Tibial nerve (tissue), 4 donors: ENCODE data around the gene CREM. TPM values are rescaled to one million over a fixed set of nuclear protein-coding genes. Genes with fewer than 3 reads are reported as not detected.

Experiments
- DNase-seq, 2 donors: peaks; one replicate each; pipeline ENCODE4 v3.0.0-alpha.2; 2019; ENCODE audit warnings: low spot score in 2 of 2
- H3K27ac ChIP-seq, 4 donors: fragments of 200-600 bp; sonication (generic) in 3 of 4; one replicate each; pipeline ENCODE4 v1.5.1; 2017 to 2019; ENCODE audit warnings: mild to moderate bottlenecking in 1 of 4
- H3K27me3 ChIP-seq, 2 donors: fragments of 200-600 bp; sonication (generic) in 1 of 2; one replicate each; pipeline versions ENCODE4 v1.5.1 to v1.6.0; 2017 to 2019
- H3K36me3 ChIP-seq, 3 donors: fragments of 200-600 bp; sonication (generic); one replicate each; pipeline ENCODE4 v1.5.1; 2018 to 2019
- H3K4me1 ChIP-seq, 4 donors: fragments of 200-600 bp; sonication (generic) in 3 of 4; one replicate each; pipeline ENCODE4 v1.5.1; 2017 to 2019
- H3K4me3 ChIP-seq, 4 donors: fragments of 200-600 bp; sonication (generic) in 3 of 4; one replicate each; pipeline ENCODE4 v1.5.1; 2017 to 2019; ENCODE audit warnings: mild to moderate bottlenecking in 1 of 4, moderate library complexity in 1 of 4
- H3K9me3 ChIP-seq, 4 donors: fragments of 200-600 bp; sonication (generic) in 3 of 4; one replicate each; pipeline ENCODE4 v1.5.1; 2017 to 2019
- EP300 ChIP-seq, 2 donors: sonication (generic); formaldehyde crosslinking; IDR thresholded peaks; one replicate each; pipeline ENCODE4 v1.6.1; 2017; ENCODE audit warnings: antibody characterized with exemption in 2 of 2, mild to moderate bottlenecking in 1 of 2
- POLR2A ChIP-seq, 2 donors: fragments of 450-650 bp; IDR thresholded peaks; one replicate each; pipeline ENCODE4 v1.6.1; 2017; ENCODE audit warnings: antibody characterized with exemption in 2 of 2, mild to moderate bottlenecking in 2 of 2, moderate library complexity in 2 of 2
- WGBS, 2 donors: methylation state at CpG; one replicate each; pipeline ENCODE4 v1.1.5; 2018; 5-methylcytosine and 5-hydroxymethylcytosine counted together
- total RNA-seq, 4 donors: library from RNA; depleted of rRNA; stranded (reverse); fragments of >200 nt; gene quantifications; one replicate each; pipeline ENCODE4 v1.1.0, GENCODE V29; 2016
- TF ChIP-seq, protein P1 (sequence below), 5 experiments: fragments of 200-600 bp in 3 of 5; fragments of 450-650 bp in 2 of 5; sonication (generic) in 3 of 5; IDR thresholded peaks; one replicate each; pipeline ENCODE4 v1.5.1; 2016 to 2019; ENCODE audit warnings: antibody characterized with exemption in 5 of 5, mild to moderate bottlenecking in 3 of 5, moderate library complexity in 2 of 5

CREM gene
- total RNA-seq, 4 donors from 2014 or later = 27.3 to 41.7 (median 36.1) TPM

DNA sequence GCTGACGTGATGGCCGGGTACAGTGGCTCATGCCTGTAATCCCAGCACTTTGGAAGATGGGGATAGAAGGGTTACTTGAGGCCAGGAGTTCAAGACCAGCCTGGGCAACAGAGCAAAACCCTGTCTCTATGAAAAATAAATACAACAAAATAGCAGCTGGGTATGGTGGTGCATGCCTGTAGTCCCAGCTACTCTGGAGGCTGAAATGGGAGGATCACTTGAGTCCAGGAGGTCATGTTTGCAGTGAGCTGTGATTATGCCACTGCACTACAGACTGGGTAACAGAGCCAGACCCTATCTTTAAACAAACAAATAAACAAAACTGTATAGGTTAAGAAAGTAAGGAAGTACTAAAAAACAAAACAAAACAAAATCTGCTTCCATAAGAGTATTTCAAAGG is 30.3 kb upstream of the CREM start:
- Histone ChIP-seq H3K4me1 (peaks cover 0 to 2% (median 0%) of the 10 kb centered on the region in 4 donors), H3K4me3 (no peak overlapping the region), H3K27ac (no peak overlapping the region), H3K9me3 (peaks cover 0 to 5% (median 0%) of the 10 kb centered on the region in 4 donors), H3K27me3 (no peaks in the 10 kb centered on the region), H3K36me3 (no peaks in the 10 kb centered on the region)
- TF ChIP-seq POLR2A (IDR thresholded peaks at IDR 0.05) (no peak), EP300 (IDR thresholded peaks at IDR 0.05) (no peak)
- TF ChIP-seq, protein P1, sequence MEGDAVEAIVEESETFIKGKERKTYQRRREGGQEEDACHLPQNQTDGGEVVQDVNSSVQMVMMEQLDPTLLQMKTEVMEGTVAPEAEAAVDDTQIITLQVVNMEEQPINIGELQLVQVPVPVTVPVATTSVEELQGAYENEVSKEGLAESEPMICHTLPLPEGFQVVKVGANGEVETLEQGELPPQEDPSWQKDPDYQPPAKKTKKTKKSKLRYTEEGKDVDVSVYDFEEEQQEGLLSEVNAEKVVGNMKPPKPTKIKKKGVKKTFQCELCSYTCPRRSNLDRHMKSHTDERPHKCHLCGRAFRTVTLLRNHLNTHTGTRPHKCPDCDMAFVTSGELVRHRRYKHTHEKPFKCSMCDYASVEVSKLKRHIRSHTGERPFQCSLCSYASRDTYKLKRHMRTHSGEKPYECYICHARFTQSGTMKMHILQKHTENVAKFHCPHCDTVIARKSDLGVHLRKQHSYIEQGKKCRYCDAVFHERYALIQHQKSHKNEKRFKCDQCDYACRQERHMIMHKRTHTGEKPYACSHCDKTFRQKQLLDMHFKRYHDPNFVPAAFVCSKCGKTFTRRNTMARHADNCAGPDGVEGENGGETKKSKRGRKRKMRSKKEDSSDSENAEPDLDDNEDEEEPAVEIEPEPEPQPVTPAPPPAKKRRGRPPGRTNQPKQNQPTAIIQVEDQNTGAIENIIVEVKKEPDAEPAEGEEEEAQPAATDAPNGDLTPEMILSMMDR (IDR thresholded peaks at IDR 0.05) = no peak
- 48 to 63% methylated on average over 2 of the region's 2 CpGs for WGBS, 2 donors
- no peak for DNase-seq

DNA sequence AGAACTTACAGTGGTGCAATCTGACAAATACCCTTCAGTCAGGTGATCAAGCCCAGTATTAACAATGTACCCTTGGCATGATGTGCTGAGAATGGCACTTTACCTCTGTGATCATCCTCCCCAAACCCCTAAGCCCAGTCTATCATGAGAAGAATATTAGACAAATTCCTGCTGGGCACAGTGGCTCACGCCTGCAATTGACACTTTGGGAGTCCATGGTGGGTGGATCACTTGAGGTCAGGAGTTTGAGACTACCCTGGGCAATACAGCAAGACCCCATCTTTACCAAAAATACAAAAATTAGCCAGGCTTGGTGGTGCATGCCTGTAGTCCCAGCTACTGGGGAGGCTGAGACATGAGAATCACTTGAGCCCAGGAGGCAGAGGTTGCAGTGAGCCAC is 29.1 kb upstream of the CREM start:
- Histone ChIP-seq H3K27me3 (no peaks in the 10 kb centered on the region), H3K4me3 (no peak overlapping the region), H3K9me3 (peaks cover 0 to 5% (median 0%) of the 10 kb centered on the region in 4 donors), H3K27ac (no peak overlapping the region), H3K36me3 (no peaks in the 10 kb centered on the region), H3K4me1 (no peaks in the 10 kb centered on the region)
- TF ChIP-seq, protein P1 (IDR thresholded peaks at IDR 0.05) = no peak
- TF ChIP-seq POLR2A (IDR thresholded peaks at IDR 0.05) = no peak
- WGBS, 2 donors = 69 to 74% methylated on average over 1 of the region's 1 CpG
- DNase-seq = no peak

DNA sequence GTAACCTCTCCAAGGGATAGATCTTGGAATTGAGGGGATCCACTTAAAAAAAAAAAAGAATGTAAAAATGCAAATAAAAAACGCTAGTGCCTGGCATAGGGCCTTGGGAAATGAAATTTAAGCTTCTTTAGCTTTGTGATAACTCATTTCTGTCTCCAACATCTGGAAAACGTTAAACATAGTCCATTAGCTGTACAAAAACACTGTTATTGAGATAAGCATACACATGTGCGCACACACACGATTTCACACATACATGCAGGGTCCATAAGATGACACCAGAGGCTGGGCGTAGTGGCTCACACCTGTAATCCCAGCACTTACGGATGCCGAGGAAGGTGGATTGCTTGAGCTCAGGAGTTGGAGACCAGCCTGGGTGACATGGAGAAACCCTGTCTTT is 22.8 kb upstream of the CREM start:
- Histone ChIP-seq H3K27me3 (no peaks in the 10 kb centered on the region), H3K4me1 (no peaks in the 10 kb centered on the region), H3K27ac (no peak overlapping the region), H3K4me3 (no peak overlapping the region), H3K36me3 (no peaks in the 10 kb centered on the region), H3K9me3 (no peaks in the 10 kb centered on the region)
- WGBS, 2 donors = 56 to 73% methylated on average over 6 to 7 of the region's 7 CpGs
- DNase-seq = no peak
- TF ChIP-seq POLR2A (IDR thresholded peaks at IDR 0.05) (no peak), EP300 (IDR thresholded peaks at IDR 0.05) (no peak)
- TF ChIP-seq, protein P1 (IDR thresholded peaks at IDR 0.05) = no peak

DNA sequence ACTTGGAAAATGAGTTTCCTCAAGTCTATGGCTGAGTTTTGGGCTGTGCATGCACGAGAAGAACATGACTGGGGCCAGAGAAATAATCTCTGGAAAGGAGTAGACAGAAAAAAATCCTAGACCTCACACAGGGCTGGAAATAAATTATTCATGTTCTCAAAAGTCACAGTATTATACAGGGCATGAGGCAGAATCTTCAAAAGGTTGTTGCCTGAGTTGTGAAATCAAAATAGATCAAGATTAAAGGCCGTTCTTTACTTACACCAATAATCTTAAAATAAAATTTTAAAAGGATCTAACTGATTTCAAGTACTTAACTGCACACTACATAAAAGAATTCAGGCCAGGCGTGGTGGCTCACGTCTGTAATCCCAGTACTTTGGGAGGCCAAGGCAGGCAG is 14.1 kb upstream of the CREM start:
- Histone ChIP-seq H3K36me3 (no peaks in the 10 kb centered on the region), H3K4me3 (no peak overlapping the region), H3K27me3 (no peaks in the 10 kb centered on the region), H3K4me1 (no peaks in the 10 kb centered on the region), H3K27ac (no peak overlapping the region), H3K9me3 (no peaks in the 10 kb centered on the region)
- no peak for DNase-seq
- 69 to 86% methylated on average over 4 of the region's 4 CpGs for WGBS, 2 donors
- TF ChIP-seq EP300 (IDR thresholded peaks at IDR 0.05) (no peak), POLR2A (IDR thresholded peaks at IDR 0.05) (no peak)
- TF ChIP-seq, protein P1 (IDR thresholded peaks at IDR 0.05) = no peak

DNA sequence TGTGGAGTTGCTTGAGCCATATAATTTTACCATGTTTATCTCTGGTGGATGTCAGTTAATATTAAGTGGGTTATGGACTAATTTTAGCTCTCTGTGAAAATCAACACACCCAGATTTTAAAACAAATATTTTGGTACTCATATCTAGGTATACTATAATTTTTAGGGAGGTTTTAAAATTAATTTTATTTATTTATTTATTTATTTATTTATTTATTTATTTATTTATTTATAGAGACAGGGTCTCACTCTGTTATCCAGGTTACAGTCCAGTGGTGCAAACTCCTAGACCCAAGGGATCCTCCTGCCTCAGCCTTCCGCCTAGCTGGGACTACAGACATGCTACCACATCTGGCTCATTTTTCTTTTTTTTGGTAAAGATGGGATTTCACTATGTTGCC is 7.3 kb upstream of the CREM start:
- H3K27ac ChIP-seq = no peak overlapping the region
- H3K27me3 ChIP-seq = no peaks in the 10 kb centered on the region

More for the DNA sequence above, 7.3 kb upstream of the CREM start:
- Histone ChIP-seq H3K36me3 (no peaks in the 10 kb centered on the region), H3K9me3 (no peaks in the 10 kb centered on the region), H3K4me3 (no peak overlapping the region), H3K4me1 (no peaks in the 10 kb centered on the region)
- DNase-seq = no peak
- TF ChIP-seq, protein P1 (IDR thresholded peaks at IDR 0.05) = no peak
- no peak for TF ChIP-seq POLR2A (IDR thresholded peaks at IDR 0.05)
- TF ChIP-seq EP300 (IDR thresholded peaks at IDR 0.05) = no peak
- WGBS, 2 donors = 92 to 96% methylated on average over 1 of the region's 1 CpG
